HG02970 (cell line): ENCODE measurements around the gene RTN4RL2.

Experiments used
- ATAC-seq: cut with Tn5 transposase; IDR thresholded peaks from one replicate; pipeline ENCODE4 v1.9.1; 2021; ENCODE audit warnings: mild to moderate bottlenecking, moderate library complexity, moderate number of reproducible peaks; ENCODE audit not compliant: unreplicated experiment, low FRiP score

Gene RTN4RL2

GRCh38 chr11:57496109-57496820, 35.9 kb downstream of the RTN4RL2 start:
- ATAC-seq = no peak

DNA sequence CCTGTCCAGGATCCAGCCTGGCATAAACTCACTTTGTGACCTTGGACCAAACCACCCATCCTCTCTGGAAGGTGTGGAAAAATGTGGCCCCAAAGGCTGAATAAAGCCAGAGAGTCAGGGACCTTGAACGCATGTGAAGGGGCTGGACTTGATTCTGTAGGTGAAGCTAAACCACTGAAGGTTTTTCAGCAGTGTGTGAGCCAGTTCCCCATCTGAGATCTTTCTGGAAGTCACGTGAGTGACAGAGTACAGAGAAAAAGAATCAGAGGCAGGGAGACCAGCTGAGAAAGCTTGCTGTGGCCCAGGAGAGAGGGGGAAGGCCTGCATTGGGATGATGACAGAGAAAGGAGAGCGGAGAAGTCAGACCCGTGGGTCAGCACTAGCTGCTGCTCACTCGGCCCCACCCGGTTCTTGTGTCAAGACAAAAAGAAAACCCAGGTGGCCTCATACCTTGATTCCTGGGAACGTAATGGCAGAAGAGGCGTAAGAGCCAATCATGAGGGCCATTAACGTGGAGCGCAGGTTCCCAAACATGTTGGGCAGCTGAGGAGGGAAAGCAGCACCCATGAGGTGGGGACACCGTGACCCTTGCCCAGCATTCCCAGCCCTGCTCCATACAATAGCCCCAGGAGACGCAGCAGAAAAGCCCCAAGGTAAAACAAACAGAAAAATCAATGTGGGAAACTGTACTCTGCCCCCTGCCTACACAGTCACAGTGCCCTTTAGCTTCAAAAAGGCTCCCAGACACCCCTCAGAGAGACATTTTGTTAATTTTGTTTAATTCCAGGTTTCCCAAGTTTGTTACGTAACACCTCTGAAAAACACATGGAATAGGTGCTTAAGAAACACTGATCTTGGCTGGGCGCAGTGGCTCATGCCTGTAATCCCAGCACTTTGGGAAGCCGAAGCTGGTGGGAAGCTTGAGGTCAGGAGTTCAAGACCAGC, 37.2 kb downstream of the RTN4RL2 start:
- no peak for ATAC-seq

DNA sequence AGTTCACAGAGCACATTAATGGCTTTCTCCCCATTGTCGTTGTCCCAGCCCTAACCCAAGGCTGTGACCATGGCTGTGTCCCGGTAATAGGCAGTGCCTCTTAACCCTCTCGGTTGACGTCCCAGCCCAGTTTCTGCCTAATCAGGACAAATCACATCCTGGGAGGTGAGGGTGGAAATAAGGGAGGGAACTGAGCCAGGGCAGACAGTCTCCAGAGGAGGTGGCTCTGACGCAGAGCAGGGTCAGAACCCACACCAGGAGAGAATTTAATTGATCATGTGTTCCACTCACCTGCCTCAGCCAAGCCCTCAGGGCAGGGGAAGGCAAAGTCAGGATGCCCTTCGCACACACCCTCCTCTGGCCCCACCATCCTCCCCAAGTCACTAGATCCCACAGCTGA, 38.2 kb downstream of the RTN4RL2 start:
- ATAC-seq = no peak

- peak; percentile 53 for ATAC-seq
Observed at GRCh38 chr11:57499413-57499982, 39.2 kb downstream of the RTN4RL2 start.

DNA sequence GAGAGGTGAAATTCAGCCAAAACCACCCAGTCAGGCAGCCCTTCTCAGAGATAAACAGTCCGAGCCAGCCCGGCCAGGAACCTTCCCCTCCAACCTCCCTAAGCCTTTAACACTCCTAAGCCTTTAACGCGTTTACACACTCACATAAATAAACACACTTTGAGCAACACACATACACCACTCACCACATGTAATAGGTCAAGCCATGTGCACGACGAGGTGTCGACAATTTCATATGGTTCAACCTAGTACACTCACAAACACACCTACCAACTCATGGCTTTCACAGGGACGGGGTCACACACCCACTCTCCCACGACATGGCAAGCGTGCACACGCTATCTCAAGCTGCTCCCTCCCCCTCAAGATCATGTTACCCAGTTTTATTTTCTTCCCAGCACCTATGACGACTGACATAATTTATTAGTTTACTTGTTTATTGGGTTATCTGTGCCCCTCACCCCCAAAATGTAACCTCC, 39.7 kb downstream of the RTN4RL2 start:
- no peak for ATAC-seq

GRCh38 chr11:57500515-57500914, 40.2 kb downstream of the RTN4RL2 start:
- no peak for ATAC-seq

DNA sequence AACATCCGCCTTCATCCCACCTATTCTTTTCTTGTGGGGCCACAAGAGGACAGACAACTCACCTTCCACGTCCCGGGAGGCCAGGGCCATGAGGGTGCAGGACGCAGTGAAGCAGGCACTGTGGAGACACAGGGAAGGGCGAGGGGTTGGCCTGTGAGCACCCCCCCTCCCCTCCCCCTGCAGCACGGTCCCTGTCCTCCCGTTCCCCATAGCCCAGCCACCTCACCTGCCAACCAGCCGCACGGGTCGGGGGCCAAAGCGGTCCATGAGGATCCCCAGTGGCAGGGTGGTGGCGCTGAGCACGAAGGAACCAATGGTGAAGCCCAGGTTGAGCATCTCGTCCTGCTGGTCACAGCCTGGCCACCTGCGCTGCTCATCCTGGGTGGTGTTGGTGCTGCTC, 40.6 kb downstream of the RTN4RL2 start:
- ATAC-seq = no peak

- no peak for ATAC-seq
Observed at GRCh38 chr11:57501953-57502352, 41.6 kb downstream of the RTN4RL2 start.

GRCh38 chr11:57502376-57502775, 42.0 kb downstream of the RTN4RL2 start:
- no peak for ATAC-seq

DNA sequence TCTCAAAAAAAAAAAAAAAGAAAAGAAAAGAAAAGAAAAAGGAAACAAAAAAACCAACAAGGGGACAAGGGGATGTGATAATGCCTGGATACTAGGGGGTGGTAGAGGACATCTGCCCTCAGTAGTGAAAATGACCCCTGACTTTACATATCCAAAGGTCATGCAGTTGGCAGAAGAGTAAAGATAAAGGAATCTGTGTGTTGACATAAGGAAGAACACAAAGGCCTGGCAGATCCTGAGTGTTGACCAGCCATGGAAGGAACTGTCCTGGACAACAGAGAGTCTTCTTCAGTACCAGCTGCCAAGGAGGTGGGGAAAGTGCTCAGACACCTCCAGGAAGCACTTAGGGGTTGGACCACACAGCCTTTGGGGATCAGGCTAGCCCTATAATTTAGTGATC, 42.5 kb downstream of the RTN4RL2 start:
- no peak for ATAC-seq

- no peak for ATAC-seq
Observed at GRCh38 chr11:57504511-57504910, 44.2 kb downstream of the RTN4RL2 start.

DNA sequence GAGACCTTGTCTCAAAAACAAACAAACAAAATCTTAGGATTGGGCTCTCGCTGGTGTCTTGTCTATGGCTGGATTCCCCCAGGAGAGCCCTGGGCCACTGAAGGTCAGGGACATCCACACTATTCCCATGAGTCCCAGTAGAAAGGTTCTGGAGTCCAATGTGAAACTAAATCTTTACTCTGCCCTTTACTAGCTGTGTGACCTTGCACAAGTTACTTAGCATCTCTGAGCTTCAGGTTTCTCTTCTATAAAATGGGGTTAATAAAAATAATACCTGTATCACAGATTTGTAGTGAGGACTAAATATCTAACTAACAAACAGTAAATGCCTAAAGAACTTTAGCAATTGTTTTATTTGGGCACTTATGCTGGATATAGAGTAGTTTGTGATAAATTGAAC, 46.2 kb downstream of the RTN4RL2 start:
- no peak for ATAC-seq

DNA sequence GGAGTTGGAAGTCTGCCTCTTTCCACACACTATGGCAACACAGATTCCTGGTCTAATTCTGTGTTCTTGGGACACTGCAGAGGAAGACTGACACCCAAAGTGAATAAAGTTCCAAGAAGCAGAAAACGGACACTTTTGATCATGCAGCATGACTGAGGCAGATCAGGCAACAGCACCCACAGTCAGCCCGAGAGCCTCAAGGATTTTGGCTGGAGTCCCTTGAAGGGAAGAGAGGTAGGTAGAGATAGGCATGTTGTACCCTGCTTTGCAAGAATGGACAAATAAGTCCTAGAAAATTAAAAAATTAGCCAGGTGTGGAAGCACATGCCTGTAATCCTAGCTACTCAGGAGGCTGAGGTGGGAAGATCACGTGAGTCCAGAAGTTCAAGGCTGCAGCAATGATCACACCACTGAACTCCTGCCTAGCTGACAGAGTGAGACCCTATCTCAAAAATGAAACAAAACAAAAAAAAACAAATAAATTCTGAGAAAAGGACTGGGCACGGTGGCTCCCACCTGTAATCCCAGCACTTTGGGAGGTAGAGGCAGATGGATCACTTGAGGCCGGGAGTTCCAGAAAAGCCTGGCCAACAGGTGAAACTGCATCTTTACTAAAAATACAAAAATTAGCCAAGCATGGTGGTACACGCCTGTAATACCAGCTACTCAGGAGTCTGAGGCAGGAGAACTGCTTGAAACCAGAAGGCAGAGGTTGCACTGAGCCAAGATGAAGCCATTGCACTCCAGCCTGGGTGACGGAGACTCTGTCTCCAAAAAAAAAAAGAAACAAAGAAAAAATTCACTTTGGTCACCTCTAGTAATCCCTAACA, 48.2 kb downstream of the RTN4RL2 start:
- ATAC-seq = no peak

- ATAC-seq = no peak
Observed at GRCh38 chr11:57511741-57512430, 51.6 kb downstream of the RTN4RL2 start.

GRCh38 chr11:57512646-57513451, 52.5 kb downstream of the RTN4RL2 start:
- ATAC-seq = no peak

GRCh38 chr11:57513452-57513795, 53.1 kb downstream of the RTN4RL2 start:
- no peak for ATAC-seq

GRCh38 chr11:57513911-57514537, 53.7 kb downstream of the RTN4RL2 start:
- no peak for ATAC-seq

DNA sequence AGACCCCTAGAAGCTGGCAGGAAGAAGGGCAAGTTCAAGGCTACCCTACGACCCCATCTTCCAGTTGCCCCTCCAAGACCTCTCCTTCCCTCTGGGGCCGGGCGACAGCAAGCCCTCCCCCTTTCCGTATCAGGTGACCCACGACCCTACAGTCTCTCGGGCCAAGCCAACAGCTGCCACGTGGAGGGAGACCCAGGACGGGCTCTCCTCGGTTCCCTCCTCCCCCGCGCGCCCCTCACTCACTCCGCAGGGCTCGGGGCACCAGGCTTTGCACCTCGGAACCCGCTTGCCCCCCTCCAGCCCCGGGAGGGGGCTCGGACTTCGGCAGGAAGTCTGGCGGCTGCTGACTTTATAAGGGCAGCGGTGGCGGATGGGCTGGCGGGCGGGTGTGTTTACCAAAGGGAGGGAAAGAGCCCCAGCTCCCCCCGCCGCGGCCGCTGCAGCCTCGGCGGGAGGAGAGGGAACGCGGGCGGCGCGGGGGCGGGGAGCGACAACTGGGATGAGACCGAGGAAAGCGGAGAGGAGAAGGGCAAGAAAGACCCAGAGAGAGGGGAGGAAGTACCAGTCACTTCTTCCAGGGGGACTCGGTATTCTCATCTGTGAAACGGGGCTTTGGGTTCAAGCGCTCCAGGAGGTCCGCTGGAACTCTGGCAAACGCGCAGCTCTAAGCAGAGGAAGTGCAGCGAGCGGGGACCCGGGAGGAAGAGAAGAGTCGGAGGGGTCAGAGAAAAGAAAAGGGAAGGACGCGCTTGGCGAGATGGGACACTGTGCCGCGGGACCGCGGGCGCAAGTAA, 54.4 kb downstream of the RTN4RL2 start:
- no peak for ATAC-seq
